ENCODE measurements around the gene TGIF2.
A peak's percentile ranks its signal among the peaks of the same experiment; 100 is the strongest.

Gene TGIF2

DNA sequence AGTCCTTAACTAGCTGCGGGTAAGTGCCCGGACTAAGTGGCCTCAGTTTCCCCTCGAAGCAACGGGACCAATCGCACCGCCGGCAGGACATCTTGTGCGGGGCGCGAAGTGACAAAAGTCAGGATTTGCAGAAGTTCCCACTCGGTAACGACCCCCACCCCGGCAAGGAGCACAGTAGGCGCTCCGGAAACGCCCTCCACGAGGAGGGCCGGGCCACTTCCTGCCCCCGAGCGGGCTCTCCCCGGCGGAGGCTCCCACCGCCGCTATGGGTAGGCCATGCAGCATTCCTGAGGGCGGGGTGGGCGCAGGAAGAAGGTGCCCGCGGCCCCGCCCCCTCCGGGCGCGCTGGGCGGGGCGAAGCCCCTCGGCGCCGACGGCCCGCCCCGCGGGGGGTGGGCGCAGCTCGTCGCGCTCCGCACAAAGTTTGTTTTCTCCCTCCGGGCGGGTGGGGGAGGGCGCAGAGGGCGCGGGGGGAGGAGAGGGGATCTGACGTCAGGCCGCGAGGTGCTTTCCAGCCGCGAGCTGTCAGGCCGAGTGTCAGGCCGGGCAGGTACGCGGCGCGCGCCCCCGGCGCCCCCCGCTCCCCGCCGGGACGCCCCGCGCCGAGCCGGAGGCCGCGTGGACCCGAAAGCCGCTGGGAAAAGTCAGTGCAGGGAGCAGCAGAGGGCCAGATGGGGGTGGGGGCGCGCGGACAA is at the start of gene TGIF2:
Gene TGIF2, plus strand, starts transcription at position 495 of the 695 bp plus-strand sequence. CDS start 5,178 bp downstream, outside the sequence.
- DNase-seq, result peak; percentile 45 to 93

DNA sequence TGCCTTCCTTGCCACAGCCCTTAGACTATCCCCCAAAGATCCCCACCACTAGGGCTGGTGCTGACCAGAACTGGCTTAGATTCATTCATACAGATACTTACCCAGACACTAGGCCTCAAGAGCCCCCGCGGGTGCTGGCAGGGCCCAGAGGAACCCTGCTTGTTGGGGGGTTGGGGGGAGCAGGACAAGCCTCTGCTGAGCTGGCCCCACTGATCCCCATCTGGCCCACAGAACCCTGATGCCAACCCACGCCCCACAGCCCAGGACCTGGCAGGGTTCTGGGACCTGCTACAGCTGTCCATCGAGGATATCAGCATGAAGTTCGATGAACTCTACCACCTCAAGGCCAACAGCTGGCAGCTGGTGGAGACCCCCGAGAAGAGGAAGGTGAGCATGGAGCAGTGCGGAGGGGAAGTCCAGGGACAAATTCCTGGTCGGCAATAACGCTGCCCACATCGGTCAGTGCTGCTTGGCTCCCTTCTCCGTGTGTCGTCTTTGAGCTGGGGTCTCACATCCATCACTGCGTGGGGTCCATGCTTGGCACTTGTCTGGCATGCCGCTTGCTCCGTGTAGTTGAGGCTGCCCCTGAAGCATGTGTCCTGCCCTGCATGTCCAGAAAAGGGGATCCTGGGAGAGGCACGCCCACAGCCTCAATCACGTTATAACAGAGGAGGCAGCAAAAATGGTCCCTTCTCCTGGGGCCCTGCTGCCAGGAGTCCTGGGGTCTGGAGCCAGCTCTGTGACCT is 47.6 kb upstream of the TGIF2 start:
- DNase-seq, result no peak

DNA sequence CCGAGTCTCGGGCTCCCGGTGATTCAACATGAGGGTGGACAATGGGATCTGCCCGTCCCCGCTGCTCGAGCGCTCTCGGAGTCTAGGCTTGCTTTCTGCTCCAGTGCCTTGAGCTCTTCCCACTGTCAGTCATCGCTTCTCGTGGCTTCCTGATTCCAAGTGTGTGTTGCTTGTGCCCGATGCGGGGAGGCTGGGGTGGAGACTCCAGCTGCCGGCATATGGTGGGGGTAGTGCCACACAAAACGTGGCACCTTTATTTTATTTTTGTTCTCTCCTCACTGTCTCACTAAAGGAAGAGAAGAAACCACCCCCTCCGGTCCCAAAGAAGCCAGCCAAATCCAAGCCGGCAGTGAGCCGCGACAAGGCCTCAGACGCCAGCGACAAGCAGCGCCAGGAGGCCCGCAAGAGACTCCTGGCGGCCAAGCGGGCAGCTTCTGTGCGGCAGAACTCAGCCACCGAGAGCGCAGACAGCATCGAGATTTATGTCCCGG is 46.8 kb upstream of the TGIF2 start:
- no peak for DNase-seq

DNA sequence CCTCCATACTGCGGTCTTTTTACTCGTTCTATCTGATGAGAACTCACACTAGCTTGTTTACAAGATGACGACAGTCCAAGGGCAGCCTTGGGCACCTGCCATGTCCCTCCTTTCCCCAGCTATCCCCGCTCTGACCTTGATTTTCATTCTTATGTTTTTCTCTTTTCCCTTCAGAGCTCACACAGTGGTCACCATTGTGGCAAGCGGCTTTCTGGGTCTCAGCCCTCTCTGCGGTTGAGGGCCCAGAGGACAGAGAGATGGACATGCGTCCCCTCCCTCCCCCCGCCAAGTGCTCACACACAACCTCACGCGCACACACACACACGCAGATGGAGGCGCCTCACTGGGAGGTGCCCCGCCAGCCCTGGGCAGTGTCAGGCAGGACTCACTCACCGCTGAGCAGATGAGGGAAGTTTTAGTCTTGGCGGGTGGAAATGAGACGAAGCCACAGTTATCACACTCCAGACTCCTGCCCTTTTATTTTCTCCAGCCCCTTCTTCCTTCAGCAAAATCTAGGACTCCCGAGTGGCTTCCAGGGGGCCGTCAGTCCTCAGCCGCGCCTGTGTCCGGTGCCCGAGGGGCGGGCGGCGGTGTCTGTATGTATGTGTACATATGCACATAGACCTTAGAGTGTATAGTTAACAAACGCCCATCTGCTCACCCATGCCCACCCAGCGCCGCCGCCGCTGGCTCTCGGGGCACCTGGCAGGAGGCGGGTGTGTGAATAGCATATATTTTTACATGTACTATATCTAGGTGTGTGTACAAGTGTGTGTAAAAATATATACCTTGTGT is 45.9 kb upstream of the TGIF2 start:
- peak in 1 of 2 experiments; percentile 15 for DNase-seq

DNA sequence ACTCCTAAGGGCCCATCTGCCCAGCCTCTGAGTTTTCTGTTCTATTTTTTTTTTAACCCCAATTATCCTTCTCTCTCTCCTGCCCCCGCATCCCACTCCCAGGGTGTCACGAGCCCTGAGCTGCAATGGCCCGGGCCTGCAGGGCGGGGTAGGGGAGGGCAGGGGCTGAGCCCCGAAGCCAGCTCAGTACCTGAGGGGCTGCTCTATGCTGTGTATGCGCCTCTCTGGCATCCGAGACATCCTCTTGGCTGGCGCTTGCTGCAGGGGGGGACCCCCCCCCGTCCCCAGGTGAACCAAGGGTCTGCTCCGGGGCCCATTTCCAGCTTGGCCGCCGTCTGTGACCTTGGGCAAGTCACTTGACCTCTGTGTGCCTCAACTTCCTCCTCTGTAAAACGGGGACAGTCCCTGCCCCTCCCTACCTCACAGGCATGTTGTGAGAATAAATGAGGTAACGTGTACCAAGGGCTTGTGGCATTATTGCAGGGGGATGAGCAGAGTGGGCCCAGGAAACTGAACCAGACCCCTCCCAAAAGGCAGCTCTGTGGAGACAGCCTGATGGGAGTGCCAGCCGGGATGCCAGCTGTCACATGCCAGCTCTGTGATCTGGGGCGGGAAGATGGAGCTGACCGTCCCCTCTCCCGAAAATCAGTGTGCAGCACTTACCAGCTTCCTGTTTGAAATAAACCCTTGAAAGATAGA is 45.1 kb upstream of the TGIF2 start:
- DNase-seq, result no peak

DNA sequence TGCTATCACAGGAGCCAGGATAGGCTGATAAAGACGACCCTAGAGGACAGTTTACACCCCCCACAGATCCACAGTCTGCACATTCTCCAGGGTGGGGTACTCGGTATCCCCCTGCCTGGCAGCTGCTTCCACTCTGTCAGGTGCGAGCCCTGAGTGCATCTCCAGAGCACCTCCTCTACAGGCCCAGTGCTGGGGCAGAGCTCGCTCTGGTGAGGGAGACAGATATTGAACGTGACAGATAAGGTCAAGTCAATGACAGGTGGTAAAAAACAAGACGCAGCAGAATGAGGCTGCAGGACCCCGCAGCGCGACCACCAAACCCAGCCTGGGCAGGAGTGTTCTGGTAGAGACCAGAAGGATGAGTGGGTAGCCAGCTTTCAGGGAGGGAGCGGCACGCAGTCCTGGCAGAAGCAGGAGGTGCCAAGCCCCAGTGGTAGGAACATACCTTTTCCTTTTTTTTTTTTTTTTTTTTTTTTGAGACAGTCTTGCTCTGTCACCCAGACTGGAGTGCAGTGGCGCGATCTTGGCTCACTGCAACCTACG is 44.5 kb upstream of the TGIF2 start:
- no peak for DNase-seq

GRCh38 chr20:36532388-36532787 is 41.0 kb upstream of the TGIF2 start:
- peak in 1 of 2 experiments; percentile 73 for DNase-seq

- no peak for DNase-seq
Observed at GRCh38 chr20:36532822-36533221, 40.6 kb upstream of the TGIF2 start.

GRCh38 chr20:36538026-36538722 is 35.2 kb upstream of the TGIF2 start:
- DNase-seq, result no peak

DNA sequence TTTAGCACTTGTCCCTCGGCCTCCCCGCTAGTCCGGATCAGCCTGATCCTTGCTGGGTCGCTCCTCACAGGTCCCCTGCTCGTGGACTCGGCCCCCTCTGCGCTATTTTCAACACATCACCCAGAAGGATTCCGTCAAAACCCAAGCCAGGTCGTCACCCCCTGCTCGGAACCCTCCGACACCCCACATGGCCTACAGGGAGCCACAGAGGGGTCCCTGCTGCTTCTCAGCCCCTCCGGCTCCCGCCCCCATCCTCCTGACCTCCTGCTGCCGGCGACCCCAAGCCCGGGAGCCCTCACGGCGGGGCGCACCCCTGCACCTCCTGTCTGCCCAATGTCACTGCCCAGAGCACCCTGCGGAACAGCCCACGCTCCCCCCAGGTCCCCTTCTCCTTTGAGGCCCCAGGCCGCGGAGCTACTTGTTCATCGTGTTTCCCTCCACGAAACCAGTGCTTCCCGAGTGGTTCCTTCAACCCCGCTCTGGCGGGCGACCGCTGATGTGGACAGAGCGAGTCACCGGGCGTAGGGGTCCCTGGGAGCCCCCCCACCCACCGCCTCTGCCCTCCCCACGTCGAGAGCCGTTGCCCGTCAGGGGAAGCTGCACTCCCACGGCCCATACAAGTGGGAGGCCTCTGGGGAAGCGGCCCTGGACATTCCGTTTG is 32.7 kb upstream of the TGIF2 start:
- no peak for DNase-seq

DNA sequence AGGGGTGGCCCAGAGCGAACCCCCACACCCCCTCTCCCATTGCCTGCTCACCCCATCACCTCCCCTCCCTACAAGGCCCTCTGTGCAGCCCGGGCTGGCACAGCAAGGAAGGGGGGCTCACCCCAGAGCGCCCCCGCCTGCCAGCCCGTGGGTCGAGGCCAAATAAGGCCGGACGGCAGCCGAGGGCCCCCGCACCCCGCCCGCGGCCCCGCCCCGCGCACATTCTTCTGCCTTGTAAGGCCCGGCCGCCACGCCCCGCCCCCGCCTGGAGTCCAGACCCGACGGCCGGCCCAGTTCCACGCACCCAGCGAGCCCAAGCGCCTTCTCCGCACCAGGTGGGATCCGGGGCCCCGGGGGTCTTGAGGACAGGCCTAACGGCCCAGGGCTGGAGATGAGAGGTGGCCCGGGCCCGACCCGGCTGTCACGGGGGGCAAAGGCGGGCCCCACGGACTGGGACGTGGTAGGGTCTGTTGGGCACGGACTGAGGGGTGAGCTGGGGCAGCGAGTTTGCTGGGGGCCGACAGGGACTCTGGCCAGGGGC is 32.1 kb upstream of the TGIF2 start, which contains the start of gene MYL9:
Gene MYL9, plus strand, starts transcription at position 293 of the 541 bp plus-strand sequence. CDS start 3,366 bp downstream, outside the sequence.
- no peak for DNase-seq

GRCh38 chr20:36541768-36542488 is 31.5 kb upstream of the TGIF2 start:
- DNase-seq, result peak in 1 of 2 experiments; percentile 21

GRCh38 chr20:36542516-36543183 is 30.7 kb upstream of the TGIF2 start:
- DNase-seq, result no peak

DNA sequence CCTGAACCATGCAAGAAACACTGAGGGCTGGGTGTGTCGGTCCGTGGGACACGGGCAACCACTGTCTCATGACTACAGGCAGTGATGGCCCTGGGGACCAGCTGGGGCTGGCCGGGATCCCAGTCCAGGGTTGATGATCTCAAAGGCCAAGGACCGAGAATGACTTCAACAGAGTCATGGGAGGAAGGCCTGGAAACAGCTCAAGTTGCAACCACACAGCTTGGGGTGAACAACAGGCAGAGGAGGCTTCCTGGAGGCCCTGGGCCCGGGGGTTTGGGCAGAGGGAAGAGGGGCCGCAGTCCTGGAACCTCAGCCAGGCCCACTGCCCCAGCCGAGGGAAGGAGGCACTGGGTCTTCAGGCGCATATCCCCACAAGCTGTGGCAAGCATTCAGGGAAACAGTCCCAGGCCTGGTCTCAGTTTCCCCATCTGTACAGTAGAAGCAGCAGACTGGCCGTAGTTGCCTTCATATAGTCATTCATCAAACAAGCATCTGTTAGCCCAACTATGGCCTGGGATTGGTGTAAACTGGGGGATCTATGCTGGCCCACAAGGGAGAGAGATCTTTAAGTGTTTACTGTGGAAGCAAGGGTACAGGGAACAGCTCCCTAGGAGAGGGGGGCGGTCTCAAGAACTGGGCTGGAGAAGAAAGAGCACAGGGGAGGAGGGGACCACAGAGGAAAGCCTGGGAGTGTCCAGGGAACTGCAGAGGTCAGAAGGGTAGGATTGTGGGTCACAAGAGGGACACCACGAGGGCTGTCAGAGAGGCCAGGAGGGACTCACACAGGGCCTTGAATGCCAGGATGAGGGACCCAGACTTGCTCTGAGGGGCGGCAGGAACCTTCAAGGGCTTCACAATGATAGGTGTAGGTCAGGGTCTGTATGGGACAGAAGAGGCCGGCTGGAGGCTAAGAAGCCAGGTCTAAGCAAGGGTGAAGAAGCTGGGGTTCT is 29.9 kb upstream of the TGIF2 start:
- DNase-seq, result no peak

DNA sequence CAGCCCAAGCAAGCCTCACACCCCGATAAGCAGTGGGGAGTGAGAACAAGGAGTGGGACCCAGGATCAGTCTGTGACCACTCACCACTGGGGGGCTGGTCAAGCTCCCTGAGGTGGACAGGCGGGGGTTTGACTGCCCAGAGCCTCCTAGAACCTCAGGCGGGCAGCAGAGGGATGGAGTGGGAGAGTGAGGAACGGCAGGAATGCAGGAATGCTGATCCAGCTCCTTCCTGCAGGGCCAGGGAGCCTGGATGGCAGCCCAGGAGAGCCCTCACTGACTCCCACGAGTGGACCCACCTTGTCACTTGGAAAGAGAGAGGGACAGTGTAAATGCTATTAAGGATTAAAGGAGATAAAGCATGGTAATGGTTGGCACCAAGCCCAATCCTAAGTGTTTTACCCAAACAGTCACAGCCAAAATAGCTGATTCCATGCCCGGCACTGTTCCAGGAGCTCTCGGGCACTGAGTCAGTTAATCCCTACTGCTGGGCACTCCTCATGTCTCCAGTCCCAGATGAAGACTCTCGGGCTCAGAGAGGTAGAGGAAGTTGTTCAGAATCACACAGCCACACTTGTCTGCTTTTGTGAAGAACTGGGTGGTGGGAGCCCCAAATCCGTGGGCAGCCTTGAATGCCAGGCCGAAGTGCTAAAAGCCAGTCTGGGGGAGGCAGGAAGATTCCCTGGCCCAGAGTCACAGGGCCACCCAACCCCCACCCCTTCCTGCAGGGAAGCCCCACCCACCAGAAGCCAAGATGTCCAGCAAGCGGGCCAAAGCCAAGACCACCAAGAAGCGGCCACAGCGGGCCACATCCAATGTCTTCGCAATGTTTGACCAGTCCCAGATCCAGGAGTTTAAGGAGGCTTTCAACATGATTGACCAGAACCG is 29.0 kb upstream of the TGIF2 start:
- no peak for DNase-seq

- DNase-seq, result no peak
Observed at GRCh38 chr20:36546111-36546736, 27.2 kb upstream of the TGIF2 start.
